ENCODE results near the gene STARD3.

Gene STARD3

GRCh38 chr17:39618956-39619785 is 17.8 kb upstream of the STARD3 start:
- DNase-seq (ENCODE audit: insufficient read length, low spot score) (no peak), FAIRE-seq (peak; percentile 26)
- no peak for TF ChIP-seq POU2F2 (IDR thresholded peaks at IDR 0.05; ENCODE audit: low read depth, low read length)
- no peak for TF ChIP-seq TAF1 (IDR thresholded peaks at IDR 0.05; ENCODE audit: low read depth, low read length)
- TF ChIP-seq PAX5 (IDR thresholded peaks at IDR 0.05; ENCODE audit: insufficient read depth, low read length, severe bottlenecking), result no peak
- no peak for TF ChIP-seq SPI1 (IDR thresholded peaks at IDR 0.05; ENCODE audit: low read depth, low read length)
- TF ChIP-seq POLR2AphosphoS5 (IDR thresholded peaks at IDR 0.05; ENCODE audit: low read depth, low read length), result no peak
- TF ChIP-seq POLR2A (IDR thresholded peaks at IDR 0.05; ENCODE audit: low read depth, low read length), result no peak

GRCh38 chr17:39619786-39620101 is 17.2 kb upstream of the STARD3 start:
- FAIRE-seq (no peak), DNase-seq (ENCODE audit: insufficient read length, low spot score) (no peak)
- TF ChIP-seq TAF1 (IDR thresholded peaks at IDR 0.05; ENCODE audit: low read depth, low read length) (no peak), POLR2AphosphoS5 (IDR thresholded peaks at IDR 0.05; ENCODE audit: low read depth, low read length) (no peak), POLR2A (IDR thresholded peaks at IDR 0.05; ENCODE audit: low read depth, low read length) (no peak), SPI1 (IDR thresholded peaks at IDR 0.05; ENCODE audit: low read depth, low read length) (no peak), PAX5 (IDR thresholded peaks at IDR 0.05; ENCODE audit: insufficient read depth, low read length, severe bottlenecking) (no peak), POU2F2 (IDR thresholded peaks at IDR 0.05; ENCODE audit: low read depth, low read length) (no peak)

GRCh38 chr17:39621523-39622379 is 15.2 kb upstream of the STARD3 start:
- FAIRE-seq (peak; percentile 94), DNase-seq (ENCODE audit: insufficient read length, low spot score) (peak; percentile 81)
- TF ChIP-seq SPI1 (IDR thresholded peaks at IDR 0.05; ENCODE audit: low read depth, low read length), result no peak
- TF ChIP-seq POLR2A (IDR thresholded peaks at IDR 0.05; ENCODE audit: low read depth, low read length), result no peak
- no peak for TF ChIP-seq PAX5 (IDR thresholded peaks at IDR 0.05; ENCODE audit: insufficient read depth, low read length, severe bottlenecking)
- TF ChIP-seq POU2F2 (IDR thresholded peaks at IDR 0.05; ENCODE audit: low read depth, low read length), result no peak; the same call in 1 of the 2 replicates
- no peak for TF ChIP-seq POLR2AphosphoS5 (IDR thresholded peaks at IDR 0.05; ENCODE audit: low read depth, low read length)
- no peak for TF ChIP-seq TAF1 (IDR thresholded peaks at IDR 0.05; ENCODE audit: low read depth, low read length)

- FAIRE-seq (no peak), DNase-seq (ENCODE audit: insufficient read length, low spot score) (no peak)
- TF ChIP-seq POU2F2 (IDR thresholded peaks at IDR 0.05; ENCODE audit: low read depth, low read length) (no peak), POLR2A (IDR thresholded peaks at IDR 0.05; ENCODE audit: low read depth, low read length) (no peak), TAF1 (IDR thresholded peaks at IDR 0.05; ENCODE audit: low read depth, low read length) (no peak), POLR2AphosphoS5 (IDR thresholded peaks at IDR 0.05; ENCODE audit: low read depth, low read length) (no peak), SPI1 (IDR thresholded peaks at IDR 0.05; ENCODE audit: low read depth, low read length) (no peak), PAX5 (IDR thresholded peaks at IDR 0.05; ENCODE audit: insufficient read depth, low read length, severe bottlenecking) (no peak)
These were observed 14.5 kb upstream of the STARD3 start for GRCh38 chr17:39622380-39623006.

GRCh38 chr17:39623356-39623950 is 13.5 kb upstream of the STARD3 start:
- DNase-seq (ENCODE audit: insufficient read length, low spot score) (peak; percentile 78), FAIRE-seq (peak; percentile 87)
- TF ChIP-seq PAX5 (IDR thresholded peaks at IDR 0.05; ENCODE audit: insufficient read depth, low read length, severe bottlenecking) (no peak), SPI1 (IDR thresholded peaks at IDR 0.05; ENCODE audit: low read depth, low read length) (no peak), POLR2A (IDR thresholded peaks at IDR 0.05; ENCODE audit: low read depth, low read length) (no peak), POU2F2 (IDR thresholded peaks at IDR 0.05; ENCODE audit: low read depth, low read length) (no peak), POLR2AphosphoS5 (IDR thresholded peaks at IDR 0.05; ENCODE audit: low read depth, low read length) (no peak), TAF1 (IDR thresholded peaks at IDR 0.05; ENCODE audit: low read depth, low read length) (no peak)

- TF ChIP-seq POU2F2 (IDR thresholded peaks at IDR 0.05; ENCODE audit: low read depth, low read length), result no peak
- TF ChIP-seq POLR2AphosphoS5 (IDR thresholded peaks at IDR 0.05; ENCODE audit: low read depth, low read length), result no peak
- TF ChIP-seq TAF1 (IDR thresholded peaks at IDR 0.05; ENCODE audit: low read depth, low read length), result no peak
- TF ChIP-seq SPI1 (IDR thresholded peaks at IDR 0.05; ENCODE audit: low read depth, low read length), result no peak
- no peak for TF ChIP-seq PAX5 (IDR thresholded peaks at IDR 0.05; ENCODE audit: insufficient read depth, low read length, severe bottlenecking)
- no peak for TF ChIP-seq POLR2A (IDR thresholded peaks at IDR 0.05; ENCODE audit: low read depth, low read length)
- FAIRE-seq (no peak), DNase-seq (ENCODE audit: insufficient read length, low spot score) (no peak)
These were observed 12.6 kb upstream of the STARD3 start for GRCh38 chr17:39624313-39624712.

- TF ChIP-seq POLR2AphosphoS5 (IDR thresholded peaks at IDR 0.05; ENCODE audit: low read depth, low read length), result no peak
- TF ChIP-seq POU2F2 (IDR thresholded peaks at IDR 0.05; ENCODE audit: low read depth, low read length), result no peak
- no peak for TF ChIP-seq SPI1 (IDR thresholded peaks at IDR 0.05; ENCODE audit: low read depth, low read length)
- TF ChIP-seq PAX5 (IDR thresholded peaks at IDR 0.05; ENCODE audit: insufficient read depth, low read length, severe bottlenecking), result no peak
- no peak for TF ChIP-seq TAF1 (IDR thresholded peaks at IDR 0.05; ENCODE audit: low read depth, low read length)
- TF ChIP-seq POLR2A (IDR thresholded peaks at IDR 0.05; ENCODE audit: low read depth, low read length), result no peak
- no peak for FAIRE-seq
- no peak for DNase-seq (ENCODE audit: insufficient read length, low spot score)
These were observed 11.7 kb upstream of the STARD3 start for GRCh38 chr17:39625198-39625785.
